ENCODE measurements around the gene LBP. TPM values are rescaled to one million over a fixed set of nuclear protein-coding genes. Genes with fewer than 3 reads are reported as not detected.

The LBP gene
- total and polyA plus RNA-seq, 2 of the 13 experiments (the other 11 are each of a cell fraction or from before 2014, with no cell fraction given), result 0.07 to 0.20 TPM

GRCh38 chr20:38412877-38413577, 66.7 kb downstream of the LBP start:
- DNase-seq (ENCODE audit: low spot score), result no peak
- no peak for ATAC-seq
- WGBS (ENCODE audit: low lambda C conversion rate), result 90% methylated on average over 9 of the region's 9 CpGs
- CTCF ChIA-PET (ENCODE audit: low intra/inter-chr PET ratio, low total read pairs), result no interaction called here
- Histone ChIP-seq H3K9me3 (ENCODE audit: low read length) (no peaks in the 10 kb centered on the region), H3K9ac (ENCODE audit: insufficient read depth, low read depth, low read length) (no peak overlapping the region), H3K36me3 (replicated peaks in 1 of 2; ENCODE audit: control insufficient read depth in 1 of 2, insufficient read depth in 2 of 2, low read length in 2 of 2) (peaks cover 0 to 4% of the 10 kb centered on the region in 2 experiments; a peak in 2 of 5 replicates), H3K4me2 (ENCODE audit: low read depth, low read length) (no peak overlapping the region), H3K4me1 (ENCODE audit: insufficient read depth, low read length) (peaks cover 8% of the 10 kb centered on the region), H3K27me3 (ENCODE audit: control insufficient read depth in 1 of 2, insufficient read depth in 2 of 2, low read length in 2 of 2) (no peaks in the 10 kb centered on the region), H3K27ac (ENCODE audit: extremely low read length, insufficient read depth, low read length) (no peak overlapping the region), H2AFZ (ENCODE audit: low read length) (no peak overlapping the region), H3K4me3 (replicated peaks in 1 of 3; ENCODE audit: insufficient read depth in 1 of 3, low read depth in 2 of 3, low read length in 3 of 3) (no peak overlapping the region), H4K20me1 (ENCODE audit: insufficient read depth, low read length) (no peaks in the 10 kb centered on the region), H3K79me2 (ENCODE audit: insufficient read depth, low read length) (no peaks in the 10 kb centered on the region)
- POLR2A ChIA-PET, result no interaction called here
- intact Hi-C loops (cut with micrococcal nuclease; ENCODE audit: unreplicated experiment), result no loop called here
- in situ Hi-C loops (cut with HindIII; ENCODE audit: extremely low pct_ligation_motif_present, low pct_unique_long_range_greater_than_20kb), result loop anchor here (5.0 to 25.0 kb wide), 2 partner anchors 186 to 351 kb away; no protein-coding TSS in a partner anchor
- FAIRE-seq, result no peak
- no TSS peak for BruUV-seq (replicated peaks)
- TF ChIP-seq, protein P1, sequence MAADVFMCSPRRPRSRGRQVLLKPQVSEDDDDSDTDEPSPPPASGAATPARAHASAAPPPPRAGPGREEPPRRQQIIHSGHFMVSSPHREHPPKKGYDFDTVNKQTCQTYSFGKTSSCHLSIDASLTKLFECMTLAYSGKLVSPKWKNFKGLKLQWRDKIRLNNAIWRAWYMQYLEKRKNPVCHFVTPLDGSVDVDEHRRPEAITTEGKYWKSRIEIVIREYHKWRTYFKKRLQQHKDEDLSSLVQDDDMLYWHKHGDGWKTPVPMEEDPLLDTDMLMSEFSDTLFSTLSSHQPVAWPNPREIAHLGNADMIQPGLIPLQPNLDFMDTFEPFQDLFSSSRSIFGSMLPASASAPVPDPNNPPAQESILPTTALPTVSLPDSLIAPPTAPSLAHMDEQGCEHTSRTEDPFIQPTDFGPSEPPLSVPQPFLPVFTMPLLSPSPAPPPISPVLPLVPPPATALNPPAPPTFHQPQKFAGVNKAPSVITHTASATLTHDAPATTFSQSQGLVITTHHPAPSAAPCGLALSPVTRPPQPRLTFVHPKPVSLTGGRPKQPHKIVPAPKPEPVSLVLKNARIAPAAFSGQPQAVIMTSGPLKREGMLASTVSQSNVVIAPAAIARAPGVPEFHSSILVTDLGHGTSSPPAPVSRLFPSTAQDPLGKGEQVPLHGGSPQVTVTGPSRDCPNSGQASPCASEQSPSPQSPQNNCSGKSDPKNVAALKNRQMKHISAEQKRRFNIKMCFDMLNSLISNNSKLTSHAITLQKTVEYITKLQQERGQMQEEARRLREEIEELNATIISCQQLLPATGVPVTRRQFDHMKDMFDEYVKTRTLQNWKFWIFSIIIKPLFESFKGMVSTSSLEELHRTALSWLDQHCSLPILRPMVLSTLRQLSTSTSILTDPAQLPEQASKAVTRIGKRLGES (CRISPR knock-in tag; IDR thresholded peaks at IDR 0.05; ENCODE audit: borderline replicate concordance), result no peak
- no peak for TF ChIP-seq SETDB1 (CRISPR knock-in tag; IDR thresholded peaks at IDR 0.05; ENCODE audit: borderline replicate concordance)
- TF ChIP-seq SYNCRIP (IDR thresholded peaks at IDR 0.05; ENCODE audit: insufficient read depth, low read depth, low read length), result no peak
- TF ChIP-seq KDM5A (IDR thresholded peaks at IDR 0.05; ENCODE audit: borderline replicate concordance, low read length), result no peak
- no peak for TF ChIP-seq ZNF614 (CRISPR knock-in tag; IDR thresholded peaks at IDR 0.05; ENCODE audit: borderline replicate concordance)
- no peak for TF ChIP-seq ZNF644 (CRISPR knock-in tag; IDR thresholded peaks at IDR 0.05; ENCODE audit: low read depth)
- TF ChIP-seq, protein P2, sequence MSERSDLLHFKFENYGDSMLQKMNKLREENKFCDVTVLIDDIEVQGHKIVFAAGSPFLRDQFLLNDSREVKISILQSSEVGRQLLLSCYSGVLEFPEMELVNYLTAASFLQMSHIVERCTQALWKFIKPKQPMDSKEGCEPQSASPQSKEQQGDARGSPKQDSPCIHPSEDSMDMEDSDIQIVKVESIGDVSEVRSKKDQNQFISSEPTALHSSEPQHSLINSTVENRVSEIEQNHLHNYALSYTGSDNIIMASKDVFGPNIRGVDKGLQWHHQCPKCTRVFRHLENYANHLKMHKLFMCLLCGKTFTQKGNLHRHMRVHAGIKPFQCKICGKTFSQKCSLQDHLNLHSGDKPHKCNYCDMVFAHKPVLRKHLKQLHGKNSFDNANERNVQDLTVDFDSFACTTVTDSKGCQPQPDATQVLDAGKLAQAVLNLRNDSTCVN (CRISPR knock-in tag; IDR thresholded peaks at IDR 0.05; ENCODE audit: borderline replicate concordance), result no peak
- TF ChIP-seq EHMT2 (IDR thresholded peaks at IDR 0.05; ENCODE audit: borderline replicate concordance, low read depth, low read length), result no peak
- TF ChIP-seq ELF1 (CRISPR knock-in tag; IDR thresholded peaks at IDR 0.05), result no peak
- TF ChIP-seq KLF11 (CRISPR knock-in tag; IDR thresholded peaks at IDR 0.05), result no peak
- no peak for TF ChIP-seq SP1 (IDR thresholded peaks at IDR 0.05)
- no peak for TF ChIP-seq SP1 (CRISPR knock-in tag; IDR thresholded peaks at IDR 0.05)
- no peak for TF ChIP-seq MAFK (conservative IDR thresholded peaks at IDR 0.05 in 1 of 2, IDR thresholded peaks at IDR 0.05 in 1 of 2; ENCODE audit: low read length in 2 of 2)
